ENCODE data around the gene CHRNA10.

The CHRNA10 gene

DNA sequence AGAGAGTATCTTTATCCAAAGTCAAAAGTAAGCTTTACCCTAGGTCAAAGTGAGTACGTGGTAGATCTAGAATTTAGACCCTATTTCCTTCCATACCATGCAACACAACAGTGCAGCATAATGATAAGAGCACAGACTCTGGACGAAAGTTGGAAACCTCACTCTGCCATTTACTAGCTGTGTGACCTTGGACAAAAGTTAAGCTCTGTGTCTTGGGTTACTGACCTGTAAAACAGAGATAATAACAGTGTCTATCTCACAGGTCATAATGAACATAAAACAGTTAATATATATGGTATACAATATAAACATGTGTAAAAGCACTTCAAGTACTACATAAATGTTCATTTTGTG, 13.6 kb upstream of the CHRNA10 start:
- Histone ChIP-seq H3K36me3 (ENCODE audit: control insufficient read depth, insufficient read depth, low read length) (peaks cover 19% of the 10 kb centered on the region), H3K4me1 (ENCODE audit: control insufficient read depth, insufficient read depth, low read length) (no peaks in the 10 kb centered on the region), H3K27ac (ENCODE audit: low read length) (no peak overlapping the region), H3K27me3 (ENCODE audit: control insufficient read depth, insufficient read depth, low read length) (no peaks in the 10 kb centered on the region), H3K4me3 (ENCODE audit: low read length) (no peak overlapping the region), H3K9me3 (ENCODE audit: control insufficient read depth, insufficient read depth, low read length) (no peaks in the 10 kb centered on the region)
- no CpG with 5 or more reads among the region's 2 CpGs for WGBS (ENCODE audit: insufficient coverage, insufficient read length)
- no peak for DNase-seq (ENCODE audit: low read depth, low spot score)

DNA sequence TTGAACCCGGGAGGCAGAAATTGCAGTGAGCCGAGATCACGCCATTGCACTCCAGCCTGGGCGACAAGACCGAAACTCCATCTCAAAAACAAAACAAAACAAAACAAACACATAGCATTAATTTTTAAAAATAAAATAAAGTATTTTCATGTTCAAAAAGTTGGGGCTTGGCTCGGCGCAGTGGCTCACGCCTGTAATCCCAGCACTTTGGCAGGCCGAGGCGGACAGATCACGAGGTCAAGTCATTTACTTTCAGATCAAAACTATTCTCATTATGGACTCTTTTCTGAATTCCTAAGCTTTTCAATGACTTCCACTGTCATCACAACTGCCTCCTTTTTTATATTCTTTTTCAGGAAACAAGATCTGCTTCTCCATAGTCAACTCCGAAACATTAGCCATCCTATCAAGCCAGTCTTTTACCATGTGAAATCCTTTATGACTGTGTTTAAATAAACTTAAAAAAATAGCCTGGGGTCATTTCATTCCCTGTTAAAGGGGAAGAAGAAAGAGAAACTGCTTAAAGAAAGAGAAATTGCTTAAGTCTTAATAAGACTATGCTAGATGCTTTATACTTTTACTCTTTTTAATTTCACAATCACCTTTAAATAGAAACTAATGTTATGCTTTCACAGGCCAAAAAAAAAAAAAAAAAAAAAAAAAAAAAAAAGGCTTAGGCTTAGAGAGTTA, 13.1 kb upstream of the CHRNA10 start:
- no peaks in the 10 kb centered on the region for H3K9me3 ChIP-seq (ENCODE audit: control insufficient read depth, insufficient read depth, low read length)
- no CpG with 5 or more reads among the region's 12 CpGs for WGBS (ENCODE audit: insufficient coverage, insufficient read length)
- no peaks in the 10 kb centered on the region for H3K4me1 ChIP-seq (ENCODE audit: control insufficient read depth, insufficient read depth, low read length)
- no peak overlapping the region for H3K4me3 ChIP-seq (ENCODE audit: low read length)
- DNase-seq (ENCODE audit: low read depth, low spot score), result no peak
- no peaks in the 10 kb centered on the region for H3K27me3 ChIP-seq (ENCODE audit: control insufficient read depth, insufficient read depth, low read length)
- peaks cover 23% of the 10 kb centered on the region for H3K36me3 ChIP-seq (ENCODE audit: control insufficient read depth, insufficient read depth, low read length)
- H3K27ac ChIP-seq (ENCODE audit: low read length), result no peak overlapping the region

- no CpG with 5 or more reads among the region's 9 CpGs for WGBS (ENCODE audit: insufficient coverage, insufficient read length)
- no peak overlapping the region for H3K4me3 ChIP-seq (ENCODE audit: low read length)
- H3K36me3 ChIP-seq (ENCODE audit: control insufficient read depth, insufficient read depth, low read length), result peaks cover 22% of the 10 kb centered on the region
- no peaks in the 10 kb centered on the region for H3K9me3 ChIP-seq (ENCODE audit: control insufficient read depth, insufficient read depth, low read length)
- no peaks in the 10 kb centered on the region for H3K4me1 ChIP-seq (ENCODE audit: control insufficient read depth, insufficient read depth, low read length)
- DNase-seq (ENCODE audit: low read depth, low spot score), result no peak
- no peak overlapping the region for H3K27ac ChIP-seq (ENCODE audit: low read length)
- no peaks in the 10 kb centered on the region for H3K27me3 ChIP-seq (ENCODE audit: control insufficient read depth, insufficient read depth, low read length)
These were observed 11.9 kb upstream of the CHRNA10 start for GRCh38 chr11:3683039-3683438.

- no peaks in the 10 kb centered on the region for H3K9me3 ChIP-seq (ENCODE audit: control insufficient read depth, insufficient read depth, low read length)
- no peak overlapping the region for H3K4me3 ChIP-seq (ENCODE audit: low read length)
- H3K36me3 ChIP-seq (ENCODE audit: control insufficient read depth, insufficient read depth, low read length), result peaks cover 35% of the 10 kb centered on the region
- no CpG with 5 or more reads among the region's 3 CpGs for WGBS (ENCODE audit: insufficient coverage, insufficient read length)
- no peaks in the 10 kb centered on the region for H3K4me1 ChIP-seq (ENCODE audit: control insufficient read depth, insufficient read depth, low read length)
- H3K27me3 ChIP-seq (ENCODE audit: control insufficient read depth, insufficient read depth, low read length), result no peaks in the 10 kb centered on the region
- no peak overlapping the region for H3K27ac ChIP-seq (ENCODE audit: low read length)
- no peak for DNase-seq (ENCODE audit: low read depth, low spot score)
These were observed 7.9 kb upstream of the CHRNA10 start for GRCh38 chr11:3679077-3679476.

DNA sequence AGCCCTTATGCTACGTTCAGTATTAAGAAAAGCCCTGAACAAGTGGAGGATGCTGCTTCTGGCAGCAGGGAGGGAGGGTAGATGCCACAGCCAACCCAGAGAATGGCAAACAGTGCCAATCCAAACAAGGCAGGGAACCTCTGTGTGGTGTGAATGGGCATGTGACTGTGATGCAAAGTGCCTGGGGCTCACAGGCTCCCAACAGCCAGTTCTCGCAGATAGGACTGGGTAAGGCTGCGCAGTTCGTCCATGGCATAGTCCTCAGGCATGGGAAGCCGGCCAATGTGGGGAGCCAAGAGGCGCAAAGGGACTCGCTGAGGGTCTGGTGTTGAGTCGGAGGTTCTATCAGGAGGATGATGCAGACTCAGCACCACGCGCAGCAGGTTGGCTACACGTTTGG, 4.8 kb upstream of the CHRNA10 start:
- no peaks in the 10 kb centered on the region for H3K9me3 ChIP-seq (ENCODE audit: control insufficient read depth, insufficient read depth, low read length)
- DNase-seq (ENCODE audit: low read depth, low spot score), result no peak
- H3K27me3 ChIP-seq (ENCODE audit: control insufficient read depth, insufficient read depth, low read length), result no peaks in the 10 kb centered on the region
- no CpG with 5 or more reads among the region's 11 CpGs for WGBS (ENCODE audit: insufficient coverage, insufficient read length)
- peaks cover 26% of the 10 kb centered on the region for H3K36me3 ChIP-seq (ENCODE audit: control insufficient read depth, insufficient read depth, low read length)
- no peak overlapping the region for H3K4me3 ChIP-seq (ENCODE audit: low read length)
- no peak overlapping the region for H3K27ac ChIP-seq (ENCODE audit: low read length)
- no peaks in the 10 kb centered on the region for H3K4me1 ChIP-seq (ENCODE audit: control insufficient read depth, insufficient read depth, low read length)

DNA sequence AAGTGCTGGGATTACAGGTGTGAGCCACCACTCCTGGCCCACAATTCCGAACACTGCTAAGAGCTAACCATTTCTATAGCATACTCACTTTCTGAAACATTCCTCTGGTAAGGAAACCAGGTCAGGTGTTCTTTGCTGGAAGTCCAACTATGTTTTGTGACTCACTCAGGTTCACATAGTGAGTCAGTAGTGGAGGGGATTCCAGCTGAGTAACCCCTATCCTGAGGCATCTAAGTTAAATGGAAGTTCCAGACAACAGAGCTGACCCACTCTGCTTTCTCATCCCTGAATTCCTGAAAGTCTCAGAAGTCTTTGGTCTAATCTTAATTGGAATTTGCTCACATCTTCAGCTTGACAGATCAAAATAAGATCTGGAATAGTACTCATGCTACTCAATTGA, 3.0 kb upstream of the CHRNA10 start:
- Histone ChIP-seq H3K4me3 (ENCODE audit: low read length) (no peak overlapping the region), H3K4me1 (ENCODE audit: control insufficient read depth, insufficient read depth, low read length) (no peaks in the 10 kb centered on the region), H3K36me3 (ENCODE audit: control insufficient read depth, insufficient read depth, low read length) (peaks cover 21% of the 10 kb centered on the region), H3K9me3 (ENCODE audit: control insufficient read depth, insufficient read depth, low read length) (no peaks in the 10 kb centered on the region), H3K27me3 (ENCODE audit: control insufficient read depth, insufficient read depth, low read length) (no peaks in the 10 kb centered on the region), H3K27ac (ENCODE audit: low read length) (no peak overlapping the region)
- no peak for DNase-seq (ENCODE audit: low read depth, low spot score)
- no CpG with 5 or more reads among the region's 1 CpG for WGBS (ENCODE audit: insufficient coverage, insufficient read length)

- Histone ChIP-seq H3K4me3 (ENCODE audit: low read length) (no peak overlapping the region), H3K27me3 (ENCODE audit: control insufficient read depth, insufficient read depth, low read length) (no peaks in the 10 kb centered on the region), H3K9me3 (ENCODE audit: control insufficient read depth, insufficient read depth, low read length) (no peaks in the 10 kb centered on the region), H3K36me3 (ENCODE audit: control insufficient read depth, insufficient read depth, low read length) (peaks cover 12% of the 10 kb centered on the region), H3K4me1 (ENCODE audit: control insufficient read depth, insufficient read depth, low read length) (no peaks in the 10 kb centered on the region; the same call in 1 of the 2 replicates), H3K27ac (ENCODE audit: low read length) (no peak overlapping the region)
- WGBS (ENCODE audit: insufficient coverage, insufficient read length), result no CpG with 5 or more reads among the region's 5 CpGs
- DNase-seq (ENCODE audit: low read depth, low spot score), result no peak
These were observed 1.4 kb downstream of the CHRNA10 start for GRCh38 chr11:3669742-3670183.

GRCh38 chr11:3669128-3669527, 2.1 kb downstream of the CHRNA10 start:
- peaks cover 11% of the 10 kb centered on the region for H3K36me3 ChIP-seq (ENCODE audit: control insufficient read depth, insufficient read depth, low read length)
- no peak for DNase-seq (ENCODE audit: low read depth, low spot score)
- WGBS (ENCODE audit: insufficient coverage, insufficient read length), result no CpG with 5 or more reads among the region's 7 CpGs
- no peaks in the 10 kb centered on the region for H3K9me3 ChIP-seq (ENCODE audit: control insufficient read depth, insufficient read depth, low read length)
- H3K27me3 ChIP-seq (ENCODE audit: control insufficient read depth, insufficient read depth, low read length), result no peaks in the 10 kb centered on the region
- no peaks in the 10 kb centered on the region; the same call in 1 of the 2 replicates for H3K4me1 ChIP-seq (ENCODE audit: control insufficient read depth, insufficient read depth, low read length)
- no peak overlapping the region for H3K4me3 ChIP-seq (ENCODE audit: low read length)
- H3K27ac ChIP-seq (ENCODE audit: low read length), result no peak overlapping the region

- no peak for DNase-seq (ENCODE audit: low read depth, low spot score)
- H3K27me3 ChIP-seq (ENCODE audit: control insufficient read depth, insufficient read depth, low read length), result no peaks in the 10 kb centered on the region
- H3K9me3 ChIP-seq (ENCODE audit: control insufficient read depth, insufficient read depth, low read length), result no peaks in the 10 kb centered on the region
- WGBS (ENCODE audit: insufficient coverage, insufficient read length), result no CpG with 5 or more reads among the region's 89 CpGs
- H3K4me1 ChIP-seq (ENCODE audit: control insufficient read depth, insufficient read depth, low read length), result no peaks in the 10 kb centered on the region; the same call in 1 of the 2 replicates
- H3K36me3 ChIP-seq (ENCODE audit: control insufficient read depth, insufficient read depth, low read length), result peaks cover 7% of the 10 kb centered on the region
- H3K27ac ChIP-seq (ENCODE audit: low read length), result no peak overlapping the region
- H3K4me3 ChIP-seq (ENCODE audit: low read length), result no peak overlapping the region
These were observed 3.8 kb downstream of the CHRNA10 start for GRCh38 chr11:3667149-3668035.

DNA sequence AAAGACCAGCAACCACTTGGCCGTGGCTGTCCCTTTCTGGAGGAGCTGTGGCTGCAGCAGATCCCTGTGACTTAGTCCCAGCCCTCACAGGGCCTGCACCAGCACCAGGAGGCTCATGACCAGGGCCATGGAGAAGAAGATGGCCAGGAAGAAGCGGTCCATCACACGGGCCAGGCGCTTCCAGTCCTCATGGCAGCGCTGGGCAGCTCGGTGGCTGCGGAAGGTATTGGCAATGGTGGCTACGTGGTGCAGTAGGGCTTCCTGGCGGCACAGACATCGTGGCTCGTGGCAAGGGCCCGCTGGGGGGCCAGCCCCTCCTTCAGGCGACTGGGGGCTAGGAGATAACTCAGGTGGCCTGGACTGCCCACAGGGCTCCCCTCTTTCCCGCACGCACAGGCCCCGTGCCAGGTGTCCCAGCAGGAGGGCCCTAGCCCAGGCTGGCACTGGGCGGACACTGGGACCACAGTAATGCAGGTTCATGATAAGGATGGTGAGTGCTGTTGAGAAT, 5.1 kb downstream of the CHRNA10 start:
- Histone ChIP-seq H3K9me3 (ENCODE audit: control insufficient read depth, insufficient read depth, low read length) (no peaks in the 10 kb centered on the region), H3K36me3 (ENCODE audit: control insufficient read depth, insufficient read depth, low read length) (peaks cover 7% of the 10 kb centered on the region), H3K27me3 (ENCODE audit: control insufficient read depth, insufficient read depth, low read length) (no peaks in the 10 kb centered on the region), H3K4me1 (ENCODE audit: control insufficient read depth, insufficient read depth, low read length) (no peaks in the 10 kb centered on the region; the same call in 1 of the 2 replicates), H3K4me3 (ENCODE audit: low read length) (no peak overlapping the region), H3K27ac (ENCODE audit: low read length) (no peak overlapping the region)
- DNase-seq (ENCODE audit: low read depth, low spot score), result no peak
- no CpG with 5 or more reads among the region's 17 CpGs for WGBS (ENCODE audit: insufficient coverage, insufficient read length)
